ENCODE data around the gene TIGD3. TPM values are rescaled to one million over a fixed set of nuclear protein-coding genes. Genes with fewer than 3 reads are reported as not detected.

Gene TIGD3
- total RNA-seq, 4 donors from 2014 or later, result 0.27 to 0.67 TPM; not detected in 2

GRCh38 chr11:65390099-65390941, 35.8 kb downstream of the TIGD3 start:
- Histone ChIP-seq H3K4me3 (peak overlapping the region in 1 of 2 donors; percentile 3), H3K27ac (peak overlapping the region in 3 of 4 donors; percentile 62 to 97 (median 63)), H3K36me3 (peaks cover 0 to 54% of the 10 kb centered on the region in 2 donors), H3K9me3 (no peaks in the 10 kb centered on the region), H3K4me1 (peaks cover 0 to 72% (median 24%) of the 10 kb centered on the region in 3 donors), H3K27me3 (no peaks in the 10 kb centered on the region)
- 41 to 80% methylated on average over 1 to 5 of the region's 21 CpGs for WGBS, 2 donors (ENCODE audit: low coverage in 1 of 2)
- no peak for ATAC-seq
- TF ChIP-seq POLR2AphosphoS5 (IDR thresholded peaks at IDR 0.05), result no peak
- no peak for TF ChIP-seq POLR2A (IDR thresholded peaks at IDR 0.05)
- TF ChIP-seq, protein P1, sequence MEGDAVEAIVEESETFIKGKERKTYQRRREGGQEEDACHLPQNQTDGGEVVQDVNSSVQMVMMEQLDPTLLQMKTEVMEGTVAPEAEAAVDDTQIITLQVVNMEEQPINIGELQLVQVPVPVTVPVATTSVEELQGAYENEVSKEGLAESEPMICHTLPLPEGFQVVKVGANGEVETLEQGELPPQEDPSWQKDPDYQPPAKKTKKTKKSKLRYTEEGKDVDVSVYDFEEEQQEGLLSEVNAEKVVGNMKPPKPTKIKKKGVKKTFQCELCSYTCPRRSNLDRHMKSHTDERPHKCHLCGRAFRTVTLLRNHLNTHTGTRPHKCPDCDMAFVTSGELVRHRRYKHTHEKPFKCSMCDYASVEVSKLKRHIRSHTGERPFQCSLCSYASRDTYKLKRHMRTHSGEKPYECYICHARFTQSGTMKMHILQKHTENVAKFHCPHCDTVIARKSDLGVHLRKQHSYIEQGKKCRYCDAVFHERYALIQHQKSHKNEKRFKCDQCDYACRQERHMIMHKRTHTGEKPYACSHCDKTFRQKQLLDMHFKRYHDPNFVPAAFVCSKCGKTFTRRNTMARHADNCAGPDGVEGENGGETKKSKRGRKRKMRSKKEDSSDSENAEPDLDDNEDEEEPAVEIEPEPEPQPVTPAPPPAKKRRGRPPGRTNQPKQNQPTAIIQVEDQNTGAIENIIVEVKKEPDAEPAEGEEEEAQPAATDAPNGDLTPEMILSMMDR (IDR thresholded peaks at IDR 0.05), result no peak
- TF ChIP-seq EP300 (IDR thresholded peaks at IDR 0.05), result no peak

- Histone ChIP-seq H3K4me1 (peaks cover 0 to 66% (median 24%) of the 10 kb centered on the region in 3 donors), H3K36me3 (peaks cover 0 to 61% of the 10 kb centered on the region in 2 donors), H3K27ac (peak overlapping the region in 3 of 4 donors; percentile 62 to 97 (median 63)), H3K27me3 (no peaks in the 10 kb centered on the region), H3K9me3 (no peaks in the 10 kb centered on the region), H3K4me3 (peak overlapping the region in 1 of 2 donors; percentile 3)
- ATAC-seq, result no peak
- WGBS, 2 donors (ENCODE audit: low coverage in 1 of 2), result 60% methylated on average over 1 of the region's 9 CpGs; no CpG with 5 or more reads in 1 of the 2 donors
- TF ChIP-seq, protein P1 (IDR thresholded peaks at IDR 0.05), result no peak
- TF ChIP-seq POLR2A (IDR thresholded peaks at IDR 0.05) (no peak), POLR2AphosphoS5 (IDR thresholded peaks at IDR 0.05) (no peak), EP300 (IDR thresholded peaks at IDR 0.05) (no peak)
These were observed 36.4 kb downstream of the TIGD3 start for GRCh38 chr11:65390996-65391395.

GRCh38 chr11:65392186-65392829, 37.8 kb downstream of the TIGD3 start:
- Histone ChIP-seq H3K4me1 (peaks cover 0 to 58% (median 23%) of the 10 kb centered on the region in 3 donors), H3K27me3 (no peaks in the 10 kb centered on the region), H3K27ac (peak overlapping the region in 2 of 4 donors; percentile 63 to 97), H3K9me3 (no peaks in the 10 kb centered on the region), H3K4me3 (no peak overlapping the region), H3K36me3 (peaks cover 0 to 74% of the 10 kb centered on the region in 2 donors)
- TF ChIP-seq POLR2A (IDR thresholded peaks at IDR 0.05) (no peak), EP300 (IDR thresholded peaks at IDR 0.05) (no peak), POLR2AphosphoS5 (IDR thresholded peaks at IDR 0.05) (no peak)
- TF ChIP-seq, protein P1 (IDR thresholded peaks at IDR 0.05), result no peak
- WGBS, 2 donors (ENCODE audit: low coverage in 1 of 2), result 80 to 87% methylated on average over 3 of the region's 13 CpGs
- no peak for ATAC-seq

GRCh38 chr11:65392899-65393298, 38.3 kb downstream of the TIGD3 start:
- Histone ChIP-seq H3K27me3 (no peaks in the 10 kb centered on the region), H3K27ac (no peak overlapping the region), H3K9me3 (no peaks in the 10 kb centered on the region), H3K36me3 (peaks cover 0 to 80% of the 10 kb centered on the region in 2 donors), H3K4me3 (no peak overlapping the region), H3K4me1 (peaks cover 0 to 52% (median 18%) of the 10 kb centered on the region in 3 donors)
- 75 to 78% methylated on average over 3 to 4 of the region's 5 CpGs for WGBS, 2 donors (ENCODE audit: low coverage in 1 of 2)
- TF ChIP-seq POLR2AphosphoS5 (IDR thresholded peaks at IDR 0.05), result no peak
- TF ChIP-seq EP300 (IDR thresholded peaks at IDR 0.05), result no peak
- TF ChIP-seq POLR2A (IDR thresholded peaks at IDR 0.05), result no peak
- TF ChIP-seq, protein P1 (IDR thresholded peaks at IDR 0.05), result no peak
- no peak for ATAC-seq

Measured in gastroesophageal sphincter (tissue), 4 donors.